ENCODE data around the gene ANKMY1. TPM values are rescaled to one million over a fixed set of nuclear protein-coding genes. Genes with fewer than 3 reads are reported as not detected.
A peak's percentile ranks its signal among the peaks of the same experiment; 100 is the strongest.

The ANKMY1 gene
- total and polyA plus RNA-seq, 2 of the 13 experiments (the other 11 are each of a cell fraction or from before 2014, with no cell fraction given), result 11.7 to 18.8 TPM

DNA sequence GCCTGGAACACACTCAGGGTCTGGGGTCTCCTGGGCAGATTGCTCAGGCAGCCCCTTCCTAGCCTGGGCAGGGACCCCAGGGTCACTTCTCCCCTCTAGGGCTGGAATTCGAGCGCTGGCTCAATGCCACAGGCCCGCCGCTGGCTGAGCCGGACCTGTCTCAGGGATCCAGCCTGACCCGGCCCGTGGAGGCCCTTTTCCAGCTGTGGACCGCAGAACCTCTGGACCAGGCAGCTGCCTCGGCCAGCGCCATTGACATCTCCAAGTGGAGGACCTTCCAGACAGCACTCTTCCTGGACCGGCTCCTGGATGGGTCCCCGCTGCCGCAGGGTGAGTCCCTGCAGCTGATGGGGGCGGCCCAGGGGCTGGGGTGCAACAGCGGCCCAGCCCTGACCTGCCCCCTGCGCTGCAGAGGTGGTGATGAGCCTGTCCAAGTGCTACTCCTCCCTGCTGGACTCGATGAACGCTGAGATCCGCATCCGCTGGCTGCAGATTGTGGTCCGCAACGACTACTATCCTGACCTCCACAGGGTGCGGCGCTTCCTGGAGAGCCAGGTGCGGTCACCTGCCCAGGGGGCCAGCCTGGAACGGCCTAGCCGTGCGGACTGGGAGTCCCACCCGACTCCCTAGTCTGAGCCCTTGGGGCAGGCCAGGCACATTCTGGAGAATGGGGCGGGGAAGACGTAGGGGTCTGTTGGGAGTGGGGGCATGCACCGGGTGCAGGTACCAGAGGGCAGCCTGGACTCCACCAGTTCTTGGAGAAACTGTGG is 18.8 kb upstream of the ANKMY1 start:
- Histone ChIP-seq H3K27me3 (ENCODE audit: control insufficient read depth in 1 of 2, insufficient read depth in 2 of 2, low read length in 2 of 2) (no peaks in the 10 kb centered on the region), H3K9ac (ENCODE audit: insufficient read depth, low read depth, low read length) (no peak overlapping the region), H3K36me3 (replicated peaks in 1 of 2; ENCODE audit: control insufficient read depth in 1 of 2, insufficient read depth in 2 of 2, low read length in 2 of 2) (peaks cover 0 to 14% of the 10 kb centered on the region in 2 experiments; a peak in 3 of 5 replicates), H3K27ac (ENCODE audit: extremely low read length, insufficient read depth, low read length) (no peak overlapping the region), H3K4me1 (ENCODE audit: insufficient read depth, low read length) (peaks cover 29% of the 10 kb centered on the region), H4K20me1 (ENCODE audit: insufficient read depth, low read length) (peaks cover 3% of the 10 kb centered on the region; the same call in 1 of the 2 replicates), H2AFZ (ENCODE audit: low read length) (no peak overlapping the region), H3K4me3 (replicated peaks in 1 of 3; ENCODE audit: insufficient read depth in 1 of 3, low read depth in 2 of 3, low read length in 3 of 3) (no peak overlapping the region), H3K4me2 (ENCODE audit: low read depth, low read length) (no peak overlapping the region), H3K9me3 (ENCODE audit: low read length) (no peaks in the 10 kb centered on the region), H3K79me2 (ENCODE audit: insufficient read depth, low read length) (peaks cover 9% of the 10 kb centered on the region)
- in situ Hi-C loops (cut with HindIII; ENCODE audit: extremely low pct_ligation_motif_present, low pct_unique_long_range_greater_than_20kb), result no loop called here
- no TSS peak for BruUV-seq (replicated peaks)
- 100% methylated on average over 13 of the region's 32 CpGs for WGBS (ENCODE audit: low lambda C conversion rate)
- intact Hi-C loops (cut with micrococcal nuclease; ENCODE audit: unreplicated experiment), result no loop called here
- FAIRE-seq (no peak), DNase-seq (ENCODE audit: low spot score) (no peak), ATAC-seq (no peak)
- ChIA-PET POLR2A (interaction anchor here (1.3 to 3.2 kb wide), 3 partner anchors 10 to 28 kb away, joined by 3 to 11 read pairs (median 5); partner anchors contain the start of gene CAPN10), CTCF (ENCODE audit: low intra/inter-chr PET ratio, low total read pairs) (no interaction called here)
- TF ChIP-seq TMF1 (CRISPR knock-in tag; IDR thresholded peaks at IDR 0.05; ENCODE audit: low read depth) (no peak), AGO1 (IDR thresholded peaks at IDR 0.05; ENCODE audit: low read depth, low read length, poor library complexity, severe bottlenecking) (peak; percentile 44), ZNF605 (CRISPR knock-in tag; IDR thresholded peaks at IDR 0.05) (no peak), CAMTA2 (CRISPR knock-in tag; IDR thresholded peaks at IDR 0.05; ENCODE audit: borderline replicate concordance) (no peak), ZSCAN9 (CRISPR knock-in tag; IDR thresholded peaks at IDR 0.05; ENCODE audit: borderline replicate concordance) (no peak), AGO2 (optimal IDR thresholded peaks at IDR 0.05; ENCODE audit: low read depth, low read length) (peak; percentile 76), ZFP62 (CRISPR knock-in tag; IDR thresholded peaks at IDR 0.05) (no peak)

DNA sequence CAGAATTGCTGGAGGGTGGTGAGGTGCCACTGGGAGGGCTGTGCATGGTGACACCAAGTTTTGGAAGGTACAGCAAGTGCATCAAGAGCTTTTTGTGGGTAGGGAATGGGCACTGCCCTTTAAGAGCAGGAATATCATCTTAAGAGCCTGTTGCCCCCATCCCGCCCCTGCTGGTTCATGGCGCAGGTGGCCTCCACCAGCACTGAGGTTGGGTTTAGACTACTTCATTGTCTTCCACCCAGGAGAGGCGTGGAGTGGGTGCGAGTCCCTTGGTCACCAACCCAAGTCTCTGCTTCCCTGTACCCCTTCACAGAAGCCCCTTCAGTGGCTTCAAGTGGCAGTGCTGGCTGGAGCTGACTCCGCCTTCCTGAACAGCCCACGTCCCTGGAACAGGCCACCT is 18.2 kb upstream of the ANKMY1 start:
- Histone ChIP-seq H3K27me3 (ENCODE audit: control insufficient read depth in 1 of 2, insufficient read depth in 2 of 2, low read length in 2 of 2) (no peaks in the 10 kb centered on the region), H3K4me3 (replicated peaks in 1 of 3; ENCODE audit: insufficient read depth in 1 of 3, low read depth in 2 of 3, low read length in 3 of 3) (no peak overlapping the region), H3K4me1 (ENCODE audit: insufficient read depth, low read length) (peaks cover 27% of the 10 kb centered on the region), H4K20me1 (ENCODE audit: insufficient read depth, low read length) (peaks cover 3% of the 10 kb centered on the region; the same call in 1 of the 2 replicates), H3K36me3 (replicated peaks in 1 of 2; ENCODE audit: control insufficient read depth in 1 of 2, insufficient read depth in 2 of 2, low read length in 2 of 2) (peaks cover 0 to 14% of the 10 kb centered on the region in 2 experiments; a peak in 3 of 5 replicates), H3K79me2 (ENCODE audit: insufficient read depth, low read length) (peaks cover 6% of the 10 kb centered on the region), H3K9me3 (ENCODE audit: low read length) (no peaks in the 10 kb centered on the region), H2AFZ (ENCODE audit: low read length) (no peak overlapping the region), H3K9ac (ENCODE audit: insufficient read depth, low read depth, low read length) (no peak overlapping the region), H3K27ac (ENCODE audit: extremely low read length, insufficient read depth, low read length) (no peak overlapping the region), H3K4me2 (ENCODE audit: low read depth, low read length) (no peak overlapping the region)
- BruUV-seq (replicated peaks), result no TSS peak
- in situ Hi-C loops (cut with HindIII; ENCODE audit: extremely low pct_ligation_motif_present, low pct_unique_long_range_greater_than_20kb), result no loop called here
- no peak for DNase-seq (ENCODE audit: low spot score)
- no peak for FAIRE-seq
- intact Hi-C loops (cut with micrococcal nuclease; ENCODE audit: unreplicated experiment), result no loop called here
- POLR2A ChIA-PET, result interaction anchor here (1.6 to 3.2 kb wide), 3 partner anchors 11 to 28 kb away, joined by 5 to 11 read pairs (median 5); partner anchors contain the start of gene CAPN10
- CTCF ChIA-PET (ENCODE audit: low intra/inter-chr PET ratio, low total read pairs), result no interaction called here
- WGBS (ENCODE audit: low lambda C conversion rate), result 83% methylated on average over 6 of the region's 6 CpGs
- ATAC-seq, result no peak
- TF ChIP-seq ZNF713 (CRISPR knock-in tag; IDR thresholded peaks at IDR 0.05), result no peak
- no peak for TF ChIP-seq ZNF251 (CRISPR knock-in tag; IDR thresholded peaks at IDR 0.05)
- TF ChIP-seq, protein P1, sequence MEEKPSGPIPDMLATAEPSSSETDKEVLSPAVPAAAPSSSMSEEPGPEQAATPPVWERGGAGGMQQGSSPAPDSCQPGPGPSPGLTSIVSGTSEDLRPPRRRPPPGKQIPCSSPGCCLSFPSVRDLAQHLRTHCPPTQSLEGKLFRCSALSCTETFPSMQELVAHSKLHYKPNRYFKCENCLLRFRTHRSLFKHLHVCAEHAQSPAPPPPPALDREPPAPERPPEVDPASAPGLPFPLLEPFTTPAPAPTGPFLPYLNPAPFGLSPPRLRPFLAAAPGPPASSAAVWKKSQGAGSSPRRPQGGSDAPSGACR (CRISPR knock-in tag; IDR thresholded peaks at IDR 0.05), result no peak
- TF ChIP-seq, protein P2, sequence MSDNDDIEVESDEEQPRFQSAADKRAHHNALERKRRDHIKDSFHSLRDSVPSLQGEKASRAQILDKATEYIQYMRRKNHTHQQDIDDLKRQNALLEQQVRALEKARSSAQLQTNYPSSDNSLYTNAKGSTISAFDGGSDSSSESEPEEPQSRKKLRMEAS (IDR thresholded peaks at IDR 0.05), result no peak
- TF ChIP-seq ZNF572 (CRISPR knock-in tag; IDR thresholded peaks at IDR 0.05), result no peak
- no peak for TF ChIP-seq ZNF367 (CRISPR knock-in tag; IDR thresholded peaks at IDR 0.05; ENCODE audit: borderline replicate concordance)
- no peak for TF ChIP-seq SMYD3 (CRISPR knock-in tag; IDR thresholded peaks at IDR 0.05)
- TF ChIP-seq, protein P3, sequence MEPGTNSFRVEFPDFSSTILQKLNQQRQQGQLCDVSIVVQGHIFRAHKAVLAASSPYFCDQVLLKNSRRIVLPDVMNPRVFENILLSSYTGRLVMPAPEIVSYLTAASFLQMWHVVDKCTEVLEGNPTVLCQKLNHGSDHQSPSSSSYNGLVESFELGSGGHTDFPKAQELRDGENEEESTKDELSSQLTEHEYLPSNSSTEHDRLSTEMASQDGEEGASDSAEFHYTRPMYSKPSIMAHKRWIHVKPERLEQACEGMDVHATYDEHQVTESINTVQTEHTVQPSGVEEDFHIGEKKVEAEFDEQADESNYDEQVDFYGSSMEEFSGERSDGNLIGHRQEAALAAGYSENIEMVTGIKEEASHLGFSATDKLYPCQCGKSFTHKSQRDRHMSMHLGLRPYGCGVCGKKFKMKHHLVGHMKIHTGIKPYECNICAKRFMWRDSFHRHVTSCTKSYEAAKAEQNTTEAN (CRISPR knock-in tag; conservative IDR thresholded peaks at IDR 0.05), result no peak
- TF ChIP-seq ARHGAP35 (CRISPR knock-in tag; IDR thresholded peaks at IDR 0.05; ENCODE audit: borderline replicate concordance), result no peak
- no peak for TF ChIP-seq ZNF205 (CRISPR knock-in tag; IDR thresholded peaks at IDR 0.05)
- no peak for TF ChIP-seq PAF1 (CRISPR knock-in tag; IDR thresholded peaks at IDR 0.05)

Data from HepG2 (cell line).